Activated T-helper 1 cell treated with anti-CD3 and anti-CD28 coated beads, Interleukin-12 subunit alpha, Interleukin-12 subunit beta, Interleukin-2, Interleukin-4 antibody, amounts not matched to agents 30 ng/mL and 10 ng/mL and 1 ng/mL, durations not matched to agents 14 hours and 24 hours and 36 hours (primary cell): ENCODE results near the gene KIFAP3. TPM values are rescaled to one million over a fixed set of nuclear protein-coding genes. Genes with fewer than 3 reads are reported as not detected.
"Not testable (repeated sequence)": the region's sequence is repeated elsewhere in the genome, so short reads cannot be mapped to it uniquely, and the experiment has no call there.

Experiments
- DNase-seq: peaks from one replicate; pipeline ENCODE4 v3.0.0; 2021; ENCODE audit warnings: low spot score
- H3K27ac Mint-ChIP-seq: one replicate; pipeline ENCODE4 v1.8.0; 2021; ENCODE audit warnings: mild to moderate bottlenecking, mixed read lengths
- H3K27me3 Mint-ChIP-seq: one replicate; pipeline ENCODE4 v1.8.0; 2022; ENCODE audit warnings: mild to moderate bottlenecking, moderate library complexity, mixed read lengths; ENCODE audit not compliant: insufficient read depth
- H3K36me3 Mint-ChIP-seq: one replicate; pipeline ENCODE4 v1.8.0; 2021; ENCODE audit warnings: low read depth, mixed read lengths
- H3K4me1 Mint-ChIP-seq: one replicate; pipeline ENCODE4 v1.8.0; 2021; ENCODE audit warnings: low read depth, mixed read lengths
- H3K4me3 Mint-ChIP-seq: one replicate; pipeline ENCODE4 v1.8.0; 2021; ENCODE audit warnings: mild to moderate bottlenecking, moderate library complexity, mixed read lengths
- H3K9me3 Mint-ChIP-seq: one replicate; pipeline ENCODE4 v1.8.0; 2021; ENCODE audit warnings: mixed read lengths
- intact Hi-C: fragments of 100-400 bp; cut with micrococcal nuclease; formaldehyde crosslinking; loops from one replicate; pipeline ENCODE4 v1.15.1; 2024
- total RNA-seq: library from RNA; stranded (reverse); gene quantifications from 2 replicates; pipeline ENCODE4 v1.2.3, GENCODE V29; 2022

The KIFAP3 gene
- total RNA-seq, 1 donor from 2014 or later: 12.9 TPM

DNA sequence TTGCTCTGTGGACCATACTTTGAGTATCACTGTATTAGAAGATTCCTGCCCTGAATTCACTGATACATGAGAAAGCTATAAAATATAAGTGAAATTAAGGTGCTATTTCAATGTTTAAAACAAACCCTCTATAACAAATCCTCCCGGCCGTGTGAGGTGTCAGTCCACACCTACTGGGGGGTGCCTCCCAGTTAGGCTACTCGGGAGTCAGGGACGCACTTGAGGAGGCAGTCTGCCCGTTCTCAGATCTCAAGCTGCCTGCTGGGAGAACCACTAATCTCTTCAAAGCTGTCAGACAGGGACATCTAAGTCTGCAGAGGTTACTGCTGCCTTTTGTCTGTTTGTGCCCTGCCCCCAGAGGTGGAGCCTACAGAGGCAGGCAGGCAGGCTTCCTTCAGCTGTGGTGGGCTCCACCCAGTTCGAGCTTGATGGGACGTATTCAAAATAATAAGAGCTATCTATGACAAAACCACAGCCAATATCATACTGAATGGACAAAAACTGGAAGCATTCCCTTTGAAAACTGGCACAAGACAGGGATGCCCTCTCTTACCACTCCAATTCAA is 71.1 kb downstream of the KIFAP3 start:
- H3K4me3 Mint-ChIP-seq, H3K27me3 Mint-ChIP-seq, H3K27ac Mint-ChIP-seq, H3K4me1 Mint-ChIP-seq, H3K36me3 Mint-ChIP-seq, intact Hi-C loops, H3K9me3 Mint-ChIP-seq, DNase-seq: not testable (repeated sequence)

GRCh38 chr1:170001266-170001665 is 73.2 kb downstream of the KIFAP3 start:
- H3K27me3 Mint-ChIP-seq: no peaks in the 10 kb centered on the region
- no peaks in the 10 kb centered on the region for H3K9me3 Mint-ChIP-seq
- no peak overlapping the region for H3K4me3 Mint-ChIP-seq
- H3K27ac Mint-ChIP-seq: no peak overlapping the region
- intact Hi-C loops: no loop called here
- H3K36me3 Mint-ChIP-seq: no peaks in the 10 kb centered on the region
- DNase-seq: no peak
- H3K4me1 Mint-ChIP-seq: no peaks in the 10 kb centered on the region

- no peak for DNase-seq
- intact Hi-C loops: no loop called here
- Mint-ChIP-seq H3K27ac (no peak overlapping the region), H3K36me3 (no peaks in the 10 kb centered on the region), H3K4me1 (no peaks in the 10 kb centered on the region), H3K27me3 (no peaks in the 10 kb centered on the region), H3K9me3 (no peaks in the 10 kb centered on the region), H3K4me3 (no peak overlapping the region)
Observed at GRCh38 chr1:169999761-170000160, 74.7 kb downstream of the KIFAP3 start.

DNA sequence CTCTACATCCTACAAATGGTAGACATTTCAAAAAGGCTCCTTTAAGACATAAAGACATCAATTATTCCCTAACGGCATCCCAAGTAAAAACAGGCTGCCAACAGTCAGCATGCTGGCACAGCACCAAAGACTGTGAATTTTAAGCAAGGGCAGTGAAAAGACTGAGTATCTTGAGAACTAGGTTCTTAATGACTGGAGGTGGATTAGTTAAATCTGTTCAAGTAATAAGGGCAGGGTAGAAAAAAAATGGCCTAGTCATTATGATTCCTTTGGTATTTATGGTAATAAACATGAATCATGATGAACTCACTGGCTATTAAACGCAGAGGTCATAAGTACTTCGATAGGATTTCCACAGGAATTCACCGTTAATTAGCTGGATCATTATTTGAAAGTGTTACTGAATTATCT is 75.2 kb downstream of the KIFAP3 start:
- Mint-ChIP-seq H3K9me3 (no peaks in the 10 kb centered on the region), H3K36me3 (no peaks in the 10 kb centered on the region), H3K4me3 (no peak overlapping the region), H3K27me3 (no peaks in the 10 kb centered on the region), H3K4me1 (no peaks in the 10 kb centered on the region), H3K27ac (no peak overlapping the region)
- no peak for DNase-seq
- intact Hi-C loops: no loop called here

- DNase-seq: no peak
- Mint-ChIP-seq H3K27ac (no peak overlapping the region), H3K4me3 (no peak overlapping the region), H3K27me3 (no peaks in the 10 kb centered on the region), H3K4me1 (no peaks in the 10 kb centered on the region), H3K36me3 (no peaks in the 10 kb centered on the region), H3K9me3 (no peaks in the 10 kb centered on the region)
- intact Hi-C loops: no loop called here
Observed at GRCh38 chr1:169995993-169996392, 78.5 kb downstream of the KIFAP3 start.

GRCh38 chr1:169989246-169989645 is 85.2 kb downstream of the KIFAP3 start:
- no peaks in the 10 kb centered on the region for H3K27me3 Mint-ChIP-seq
- intact Hi-C loops: no loop called here
- H3K4me1 Mint-ChIP-seq: no peaks in the 10 kb centered on the region
- no peak overlapping the region for H3K4me3 Mint-ChIP-seq
- no peaks in the 10 kb centered on the region for H3K36me3 Mint-ChIP-seq
- DNase-seq: no peak
- no peaks in the 10 kb centered on the region for H3K9me3 Mint-ChIP-seq
- no peak overlapping the region for H3K27ac Mint-ChIP-seq

- no peak overlapping the region for H3K27ac Mint-ChIP-seq
- H3K9me3 Mint-ChIP-seq: no peaks in the 10 kb centered on the region
- no peaks in the 10 kb centered on the region for H3K27me3 Mint-ChIP-seq
- no peak overlapping the region for H3K4me3 Mint-ChIP-seq
- H3K36me3 Mint-ChIP-seq: peaks cover 1% of the 10 kb centered on the region
- H3K4me1 Mint-ChIP-seq: no peaks in the 10 kb centered on the region
- DNase-seq: no peak
- intact Hi-C loops: no loop called here
Observed at GRCh38 chr1:169985757-169986156, 88.7 kb downstream of the KIFAP3 start.

DNA sequence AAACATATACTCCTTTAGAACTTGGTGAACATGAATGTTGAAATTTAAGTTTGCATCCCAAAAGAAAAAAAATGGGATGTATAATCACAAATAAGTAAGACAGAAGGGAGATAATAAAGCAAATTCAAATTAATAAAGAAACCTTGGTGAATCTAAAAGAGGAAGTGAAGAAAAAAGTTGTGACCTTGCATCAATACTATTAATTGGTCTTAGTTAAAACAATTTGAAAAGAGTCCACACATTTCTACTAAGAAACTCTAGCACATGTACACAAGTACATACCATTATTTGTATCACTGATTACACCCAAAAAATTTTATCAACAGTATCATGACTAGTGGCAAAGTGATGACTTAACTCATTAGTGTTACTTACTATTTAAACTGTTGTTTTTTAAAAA is 100.4 kb downstream of the KIFAP3 start:
- Mint-ChIP-seq H3K27me3 (no peaks in the 10 kb centered on the region), H3K4me3 (no peak overlapping the region), H3K27ac (no peak overlapping the region), H3K9me3 (no peaks in the 10 kb centered on the region), H3K36me3 (peaks cover 1% of the 10 kb centered on the region), H3K4me1 (no peaks in the 10 kb centered on the region)
- DNase-seq: no peak
- intact Hi-C loops: no loop called here

- Mint-ChIP-seq H3K4me1 (no peaks in the 10 kb centered on the region), H3K36me3 (peaks cover 1% of the 10 kb centered on the region)
Observed at GRCh38 chr1:169970114-169970513, 104.4 kb downstream of the KIFAP3 start.

GRCh38 chr1:169968174-169968573 is 106.3 kb downstream of the KIFAP3 start:
- DNase-seq: no peak
- no peaks in the 10 kb centered on the region for H3K36me3 Mint-ChIP-seq
- no peaks in the 10 kb centered on the region for H3K9me3 Mint-ChIP-seq
- intact Hi-C loops: no loop called here
- H3K27me3 Mint-ChIP-seq: no peaks in the 10 kb centered on the region
- no peak overlapping the region for H3K27ac Mint-ChIP-seq
- H3K4me1 Mint-ChIP-seq: no peaks in the 10 kb centered on the region
- H3K4me3 Mint-ChIP-seq: no peak overlapping the region

More at GRCh38 chr1:169970114-169970513, 104.4 kb downstream of the KIFAP3 start:
- no peak overlapping the region for H3K4me3 Mint-ChIP-seq
- intact Hi-C loops: no loop called here
- no peaks in the 10 kb centered on the region for H3K9me3 Mint-ChIP-seq
- no peaks in the 10 kb centered on the region for H3K27me3 Mint-ChIP-seq
- DNase-seq: no peak
- no peak overlapping the region for H3K27ac Mint-ChIP-seq

GRCh38 chr1:169964206-169964605 is 110.3 kb downstream of the KIFAP3 start:
- Mint-ChIP-seq H3K36me3 (no peaks in the 10 kb centered on the region), H3K4me1 (no peaks in the 10 kb centered on the region)
- intact Hi-C loops: no loop called here

GRCh38 chr1:169959686-169960085 is 114.8 kb downstream of the KIFAP3 start:
- Mint-ChIP-seq H3K36me3 (no peaks in the 10 kb centered on the region), H3K9me3 (no peaks in the 10 kb centered on the region), H3K4me3 (no peak overlapping the region), H3K4me1 (no peaks in the 10 kb centered on the region), H3K27me3 (no peaks in the 10 kb centered on the region), H3K27ac (no peak overlapping the region)
- DNase-seq: no peak
- intact Hi-C loops: no loop called here

More at GRCh38 chr1:169964206-169964605, 110.3 kb downstream of the KIFAP3 start:
- DNase-seq: no peak
- no peak overlapping the region for H3K27ac Mint-ChIP-seq
- H3K4me3 Mint-ChIP-seq: no peak overlapping the region
- H3K27me3 Mint-ChIP-seq: no peaks in the 10 kb centered on the region
- H3K9me3 Mint-ChIP-seq: no peaks in the 10 kb centered on the region

DNA sequence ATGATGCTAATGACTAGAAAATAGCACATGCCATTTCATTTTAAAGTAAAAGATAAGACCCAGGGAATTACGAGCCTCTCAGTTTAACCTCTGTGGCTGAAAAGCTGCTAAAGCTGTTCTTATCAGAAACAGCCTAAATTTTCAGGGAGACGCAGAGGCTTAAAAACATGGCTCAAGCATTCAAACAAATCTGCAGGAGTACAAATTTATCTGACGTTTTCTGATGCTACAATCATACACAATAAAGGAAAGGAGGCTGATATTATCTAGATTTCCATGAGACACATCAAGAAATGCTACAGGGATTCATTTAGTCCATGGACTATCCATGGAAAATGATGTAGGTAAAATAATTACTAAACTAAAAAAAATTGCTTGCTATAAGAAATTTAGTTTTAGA is 115.5 kb downstream of the KIFAP3 start:
- H3K4me3 Mint-ChIP-seq: no peak overlapping the region
- H3K9me3 Mint-ChIP-seq: no peaks in the 10 kb centered on the region
- H3K36me3 Mint-ChIP-seq: no peaks in the 10 kb centered on the region
- intact Hi-C loops: no loop called here
- H3K27me3 Mint-ChIP-seq: no peaks in the 10 kb centered on the region
- no peak overlapping the region for H3K27ac Mint-ChIP-seq
- H3K4me1 Mint-ChIP-seq: no peaks in the 10 kb centered on the region
- DNase-seq: no peak

GRCh38 chr1:169957884-169958283 is 116.6 kb downstream of the KIFAP3 start:
- intact Hi-C loops: no loop called here
- DNase-seq: no peak
- Mint-ChIP-seq H3K9me3 (no peaks in the 10 kb centered on the region), H3K27ac (no peak overlapping the region), H3K4me3 (no peak overlapping the region), H3K36me3 (peaks cover 1% of the 10 kb centered on the region), H3K27me3 (no peaks in the 10 kb centered on the region), H3K4me1 (no peaks in the 10 kb centered on the region)
